Left cardiac atrium (tissue), 4 donors: ENCODE results near the gene FBXO9. TPM values are rescaled to one million over a fixed set of nuclear protein-coding genes. Genes with fewer than 3 reads are reported as not detected.
"Not testable (repeated sequence)": the region's sequence is repeated elsewhere in the genome, so short reads cannot be mapped to it uniquely, and the experiment has no call there.

Source experiments
- ATAC-seq, 2 donors: fragments of 200-7000 bp; cut with Tn5 transposase; one replicate each; pipeline ENCODE4 v1.9.1; 2020; ENCODE audit warnings: mild to moderate bottlenecking in 2 of 2, moderate library complexity in 2 of 2
- DNase-seq: peaks from one replicate; pipeline ENCODE4 v3.0.0-alpha.2; 2020
- intact Hi-C, 2 donors: fragments of 100-400 bp; cut with DNase I; formaldehyde crosslinking; loops; one replicate each; pipeline versions ENCODE4 v1.14.1 to v1.15.1; 2022 to 2023
- total RNA-seq, 2 donors: library from RNA; stranded (reverse); fragmentation: NEBNext Ultra II Directional; extraction: Animal tissue kit (Norgen Biotek cat#: 25700); gene quantifications; one replicate each; pipeline ENCODE4 v1.2.1, GENCODE V29; 2021
- donor health status: DM: no; HTN: yes; CAD: no.
- donor health status: DM: no; HTN: yes; CAD: no; lungs with severe emphysema.
- donor health status: DM: yes; HTN: yes; CAD: no.
- donor health status: Dilated cardiomyopathy.

The FBXO9 gene
- total RNA-seq, 2 donors from 2014 or later, result 67.7 to 91.8 TPM

DNA sequence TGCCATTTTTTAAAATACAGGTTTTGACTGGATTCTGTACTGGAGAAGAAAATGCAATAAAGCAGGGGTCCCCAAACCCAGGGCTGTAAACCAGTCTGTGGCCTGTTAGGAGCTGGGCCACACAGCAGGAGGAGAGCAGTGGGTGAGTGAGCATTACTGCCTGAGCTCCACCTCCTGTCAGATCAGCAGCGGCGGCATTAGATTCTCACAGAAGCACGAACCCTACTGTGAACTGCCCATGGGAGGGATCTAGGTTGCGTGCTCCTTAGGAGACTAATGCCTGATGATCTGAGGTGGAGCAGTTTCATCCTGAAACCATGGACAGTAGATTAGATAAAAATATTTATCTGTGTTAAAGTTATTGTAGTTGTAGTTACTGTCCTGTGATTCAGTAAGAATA is 21.1 kb upstream of the FBXO9 start:
- no peak for DNase-seq
- ATAC-seq, result peak in 1 of 2 donors; percentile 70
- intact Hi-C loops, result loop anchor here in 1 of 2 donors (5.0 kb wide), 1 partner anchor 47 kb away; the partner anchor contains the start of gene GSTA4

DNA sequence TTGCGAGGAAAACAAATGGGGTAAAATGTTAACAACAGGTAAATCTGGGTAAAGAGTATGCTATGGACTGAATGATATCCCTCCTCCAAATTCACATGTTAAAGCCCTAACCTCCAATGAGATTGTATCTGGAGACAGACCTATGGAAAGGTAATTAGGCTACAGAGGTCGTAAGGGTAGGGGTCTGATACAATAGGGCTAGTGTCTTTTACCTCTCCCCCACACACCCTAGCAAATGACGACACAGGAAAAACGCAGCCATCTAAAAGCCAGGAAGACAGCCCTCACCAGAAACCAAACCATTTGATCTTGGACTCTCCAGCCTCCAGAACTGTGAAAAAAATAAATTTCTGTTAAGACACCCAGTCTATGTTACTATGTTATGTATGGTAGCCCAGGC is 20.6 kb upstream of the FBXO9 start:
- intact Hi-C loops, result loop anchor here in 1 of 2 donors (5.0 kb wide), 1 partner anchor 47 kb away; the partner anchor contains the start of gene GSTA4
- ATAC-seq (no peak), DNase-seq (no peak)

DNA sequence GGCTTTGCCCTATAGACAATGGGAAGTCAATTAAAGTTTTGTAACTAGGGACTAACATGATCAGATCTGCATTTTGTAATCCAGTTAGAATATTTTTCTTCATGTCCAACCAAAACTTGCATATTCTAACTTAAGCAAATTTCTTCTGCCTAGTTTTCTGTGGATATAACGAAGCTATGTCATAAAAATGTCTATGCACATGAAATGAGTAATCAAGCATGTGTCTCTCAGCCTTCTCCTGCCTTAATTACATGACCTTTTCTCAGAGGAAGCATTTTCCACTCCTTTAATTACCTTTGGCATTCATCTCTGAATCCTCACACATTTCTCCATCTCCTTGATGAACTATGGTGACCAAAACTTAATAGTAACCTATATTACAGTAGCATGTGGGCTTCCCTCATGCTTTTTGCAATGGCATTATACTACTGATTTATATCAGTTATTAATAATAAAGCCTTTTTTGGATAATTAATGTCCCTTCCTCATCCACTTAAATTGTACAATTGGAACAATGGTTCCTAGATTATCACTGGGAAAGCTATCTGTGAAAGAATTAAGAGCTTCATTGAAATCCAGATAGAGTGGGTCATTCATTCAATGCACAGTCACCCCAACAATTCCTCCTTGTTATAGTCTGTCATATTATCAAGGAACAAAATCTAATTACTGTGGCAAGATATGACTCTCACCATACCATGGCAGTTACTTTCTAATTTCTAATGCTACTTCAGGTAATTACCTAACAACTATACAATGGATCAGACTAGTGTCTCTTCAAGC is 19.1 kb upstream of the FBXO9 start:
- intact Hi-C loops, result no loop called here
- no peak for ATAC-seq
- no peak for DNase-seq

- ATAC-seq (peak in 1 of 2 donors; percentile 28), DNase-seq (no peak)
- intact Hi-C loops, result no loop called here
These were observed 16.6 kb upstream of the FBXO9 start for GRCh38 chr6:53048431-53049195.

- ATAC-seq (no peak), DNase-seq (no peak)
- intact Hi-C loops, result no loop called here
These were observed 15.8 kb upstream of the FBXO9 start for GRCh38 chr6:53049415-53049814.

DNA sequence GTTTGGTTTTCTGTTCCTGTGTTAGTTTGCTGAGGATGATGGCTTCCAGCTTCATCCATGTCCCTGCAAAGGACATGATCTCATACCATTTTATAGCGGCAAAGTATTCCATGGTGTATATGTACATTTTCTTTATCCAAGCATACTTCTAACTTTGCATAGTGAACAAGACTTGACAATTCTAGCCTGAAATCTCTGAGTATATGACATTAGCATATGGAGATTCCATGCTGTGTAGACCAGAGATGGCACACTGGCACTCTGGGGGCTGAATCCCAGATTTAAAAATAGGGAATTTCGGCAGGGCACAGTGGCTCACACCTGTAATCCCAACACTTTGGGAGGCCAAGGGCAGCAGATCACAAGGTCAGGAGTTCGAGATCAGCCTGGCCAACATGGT is 13.1 kb upstream of the FBXO9 start:
- DNase-seq, intact Hi-C loops, ATAC-seq: not testable (repeated sequence)

GRCh38 chr6:53054532-53054931 is 10.7 kb upstream of the FBXO9 start:
- ATAC-seq, result no peak
- intact Hi-C loops, result no loop called here

DNA sequence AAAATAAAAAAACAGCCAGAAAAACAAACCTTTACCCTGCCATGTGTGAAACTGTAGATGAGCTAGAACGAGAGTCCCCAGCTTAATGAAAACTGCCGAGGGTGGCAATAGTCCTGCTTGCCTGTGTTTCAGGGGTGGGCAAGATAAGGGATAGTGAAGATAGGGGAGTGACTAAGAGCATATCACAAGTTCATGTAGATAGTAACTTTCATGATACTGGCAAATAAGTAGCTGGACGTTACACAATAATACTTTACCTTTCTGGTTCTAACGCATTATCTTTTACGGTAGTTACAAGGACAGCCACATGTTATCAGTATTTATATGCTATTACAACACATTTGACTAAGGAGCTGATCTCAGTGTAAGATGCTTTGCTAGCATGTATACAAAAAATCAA is 9.3 kb upstream of the FBXO9 start:
- DNase-seq, result no peak
- intact Hi-C loops, result no loop called here
- ATAC-seq, result no peak

More at GRCh38 chr6:53054532-53054931, 10.7 kb upstream of the FBXO9 start:
- no peak for DNase-seq

DNA sequence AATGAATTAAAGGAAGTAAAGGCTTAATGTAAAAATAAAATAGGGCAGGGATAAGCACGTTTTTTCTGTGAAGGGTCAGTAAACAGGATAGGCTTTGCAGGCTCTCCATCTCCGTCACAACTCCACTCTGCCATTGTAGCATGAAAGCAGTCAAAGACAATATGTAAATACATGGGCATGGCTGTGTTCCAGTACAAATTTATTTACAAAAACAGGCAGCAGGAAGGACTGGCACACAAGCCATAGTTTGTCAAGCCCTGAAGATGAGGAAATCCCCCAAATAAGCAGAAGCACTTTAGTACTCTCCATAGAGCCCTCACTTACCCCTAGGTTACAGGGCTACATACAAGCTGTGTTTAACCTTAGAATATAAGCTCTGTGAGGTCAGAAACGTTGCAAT is 8.9 kb upstream of the FBXO9 start:
- DNase-seq (no peak), ATAC-seq (no peak)
- intact Hi-C loops, result no loop called here

DNA sequence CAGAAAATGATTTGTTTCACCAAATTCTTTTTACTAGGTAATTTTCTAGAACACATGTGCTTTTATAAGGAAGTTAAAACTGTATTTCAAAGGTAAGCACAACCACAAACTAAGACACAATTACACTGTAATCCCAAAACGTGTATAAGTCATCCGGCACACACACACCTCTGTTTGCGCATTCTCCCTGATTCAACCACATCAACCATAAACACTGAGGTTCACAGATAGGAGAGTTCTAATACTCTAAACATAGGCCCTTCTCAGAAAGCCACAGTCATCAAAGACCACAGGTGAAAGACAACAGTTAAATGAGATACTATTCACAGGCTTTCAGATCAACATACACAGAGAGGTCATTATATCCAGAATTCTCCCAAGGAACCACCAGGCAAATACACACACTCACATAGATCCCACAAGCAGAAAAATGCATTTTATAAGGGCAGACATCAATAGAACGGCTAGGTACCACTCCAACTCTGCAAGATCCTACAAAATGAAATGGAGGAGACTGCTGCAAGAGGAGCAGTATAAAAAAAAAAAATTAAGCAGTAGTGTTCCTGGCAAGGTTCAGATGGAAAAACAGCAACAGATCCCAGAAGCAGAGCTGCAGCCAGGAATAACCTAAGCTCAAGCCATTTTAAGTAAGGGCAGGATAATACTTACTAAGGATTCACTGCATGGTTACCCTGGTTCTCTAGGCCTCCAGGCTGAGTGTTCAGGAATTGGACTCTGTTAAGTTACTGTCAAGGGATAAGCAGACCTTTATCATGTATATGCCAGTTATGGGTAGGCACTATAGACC is 6.6 kb upstream of the FBXO9 start:
- ATAC-seq (no peak), DNase-seq (no peak)
- intact Hi-C loops, result no loop called here

DNA sequence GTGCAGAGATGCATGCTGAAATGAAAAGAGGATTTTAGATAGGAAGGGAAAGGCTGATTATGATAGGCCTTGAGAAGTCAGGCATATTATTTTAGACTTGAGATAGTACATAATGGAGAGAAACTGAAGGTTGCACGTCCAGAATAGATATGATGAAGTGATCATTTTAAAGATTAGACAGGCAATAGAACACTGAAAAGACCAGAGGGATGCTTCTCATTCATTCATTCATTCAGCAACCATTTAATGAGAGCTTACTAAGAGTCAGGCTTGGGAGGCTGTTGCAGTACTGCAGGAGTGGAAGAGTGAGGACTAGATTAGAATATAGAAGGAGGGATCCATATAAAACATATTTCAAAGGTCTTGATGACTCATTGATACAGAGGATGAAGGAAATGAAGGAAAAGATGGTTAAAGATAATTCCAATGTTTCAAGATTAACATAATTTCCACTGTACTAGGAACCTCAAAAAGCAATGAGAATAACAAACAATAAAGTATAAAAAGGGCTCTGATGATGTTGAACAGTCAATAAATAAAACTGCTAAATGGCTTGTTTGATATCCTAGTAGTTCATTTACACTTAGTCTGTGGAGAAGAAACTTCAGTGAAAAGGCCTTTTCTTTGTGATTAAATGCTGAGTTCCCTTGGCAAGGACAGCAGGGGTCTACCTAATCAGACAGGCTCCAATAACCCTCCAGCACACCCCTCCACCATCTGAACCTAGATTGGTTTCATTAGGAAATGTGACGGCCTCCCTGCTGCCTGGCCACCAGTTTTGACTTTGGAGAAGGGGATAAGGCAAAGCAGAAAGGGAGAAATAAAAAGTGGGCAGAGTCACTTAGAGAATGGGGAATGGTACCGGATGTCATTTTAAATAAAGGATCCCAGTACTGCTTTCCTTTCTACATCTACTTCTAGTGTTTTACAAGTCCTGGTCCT is 5.3 kb upstream of the FBXO9 start:
- intact Hi-C loops, result no loop called here
- no peak for ATAC-seq
- no peak for DNase-seq

GRCh38 chr6:53062169-53062539 is 3.0 kb upstream of the FBXO9 start:
- ATAC-seq, result no peak
- intact Hi-C loops, result no loop called here
- no peak for DNase-seq

DNA sequence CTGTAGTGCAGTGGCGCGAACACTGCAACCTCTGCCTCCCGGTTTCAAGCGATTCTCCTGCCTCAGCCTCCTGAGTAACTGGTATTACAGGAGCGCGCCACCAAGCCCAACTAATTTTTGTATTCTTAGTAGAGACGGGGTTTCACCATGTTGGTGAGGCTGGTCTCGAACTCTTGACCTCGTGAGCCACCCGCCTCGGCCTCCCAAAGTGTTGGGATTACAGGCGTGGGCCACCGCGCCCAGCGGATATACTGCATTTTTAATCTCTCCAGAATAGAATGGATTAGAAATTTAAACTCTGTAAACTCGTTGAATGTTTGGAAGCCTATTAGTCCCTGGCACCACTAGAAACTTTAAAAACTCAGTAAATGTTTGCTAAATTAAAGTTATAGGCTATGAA is 949 bp upstream of the FBXO9 start:
- DNase-seq, intact Hi-C loops, ATAC-seq: not testable (repeated sequence)

DNA sequence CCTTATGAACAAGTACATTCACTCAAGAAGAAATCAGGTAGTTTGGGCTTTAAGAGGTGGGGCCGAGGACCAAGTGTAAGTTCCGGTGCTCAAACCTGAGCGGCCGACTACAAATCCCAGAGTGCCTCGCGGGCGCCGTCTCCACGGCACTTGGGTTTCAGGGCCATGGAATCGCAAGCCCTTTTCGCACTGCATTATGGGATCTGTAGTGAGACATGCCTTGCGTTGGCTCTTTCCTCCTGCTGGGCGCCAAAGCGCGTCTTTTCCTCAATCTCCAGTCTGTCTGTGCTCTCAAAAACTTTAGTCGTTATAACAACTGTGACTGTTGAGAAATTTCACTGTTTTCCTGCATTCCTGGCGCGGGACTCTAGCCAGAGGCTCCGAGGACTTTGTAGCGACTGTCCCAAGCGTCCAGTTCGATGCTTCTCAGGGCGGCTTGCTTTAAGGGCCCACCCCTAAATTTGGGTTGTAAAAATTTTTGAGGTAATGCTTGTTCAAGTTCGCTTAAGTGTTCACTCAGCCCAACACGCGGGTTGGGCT is 408 bp upstream of the FBXO9 start:
- intact Hi-C loops, result no loop called here
- ATAC-seq (peak; percentile 89 to 91), DNase-seq (peak; percentile 97)

DNA sequence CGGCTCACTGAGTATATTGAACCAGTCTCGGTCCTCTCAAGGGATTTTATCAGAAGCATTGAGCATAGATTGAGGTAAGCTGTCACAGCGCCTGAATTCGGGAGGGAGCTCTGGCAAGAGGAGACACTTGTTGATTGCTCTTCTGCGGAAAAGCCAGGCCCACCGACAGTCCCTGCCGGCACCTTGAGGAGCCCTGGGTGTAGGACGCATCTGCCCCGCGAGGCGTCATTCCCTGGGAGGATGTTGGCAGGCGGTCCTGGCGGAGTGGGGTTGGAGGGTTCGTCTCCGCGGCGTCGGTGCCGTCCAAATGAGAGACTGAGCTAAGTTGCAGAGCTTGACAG is 843 bp downstream of the FBXO9 start:
- ATAC-seq (peak; percentile 2 to 25), DNase-seq (peak; percentile 59)
- intact Hi-C loops, result no loop called here

GRCh38 chr6:53066874-53067706 is 1.9 kb downstream of the FBXO9 start:
- intact Hi-C loops, result no loop called here
- ATAC-seq (no peak), DNase-seq (no peak)

GRCh38 chr6:53067849-53068361 is 2.7 kb downstream of the FBXO9 start:
- intact Hi-C loops, result no loop called here
- ATAC-seq, result no peak
- DNase-seq, result no peak
